KMS-11 (cell line): Measurements from ENCODE around the gene AP4B1.

ENCODE experiments used
- H2AFZ ChIP-seq: fragments of 200-600 bp; sonication (generic); 2 replicates; pipeline ENCODE4 v1.6.1; 2016; ENCODE audit warnings: antibody characterized with exemption, mixed run types, low read depth
- H3K27ac ChIP-seq: fragments of 200-600 bp; sonication (generic); 2 replicates; pipeline ENCODE4 v1.6.1; 2016; ENCODE audit warnings: mild to moderate bottlenecking, mixed run types
- H3K27me3 ChIP-seq: fragments of 200-600 bp; sonication (generic); 2 replicates; pipeline ENCODE4 v1.6.1; 2017; ENCODE audit warnings: mild to moderate bottlenecking, low read depth, mixed run types, moderate library complexity; ENCODE audit not compliant: insufficient read depth
- H3K36me3 ChIP-seq: fragments of 200-600 bp; sonication (generic); 2 replicates; pipeline ENCODE4 v1.6.1; 2017; ENCODE audit warnings: mild to moderate bottlenecking, mixed run types; ENCODE audit not compliant: insufficient read depth
- H3K4me1 ChIP-seq: fragments of 200-600 bp; sonication (generic); 2 replicates; pipeline ENCODE4 v1.6.1; 2016; ENCODE audit warnings: mild to moderate bottlenecking, low read depth, mixed run types; ENCODE audit not compliant: poor library complexity, severe bottlenecking
- H3K4me2 ChIP-seq: fragments of 200-600 bp; sonication (generic); 2 replicates; pipeline ENCODE4 v1.7.0; 2016; ENCODE audit warnings: mild to moderate bottlenecking, mixed run types
- H3K4me3 ChIP-seq: fragments of 200-600 bp; sonication (generic); IDR thresholded peaks from 2 replicates; pipeline ENCODE4 v1.6.1; 2017; ENCODE audit warnings: low read depth, low read length, mixed read lengths; ENCODE audit not compliant: insufficient read depth
- H3K79me2 ChIP-seq: fragments of 200-600 bp; sonication (generic); 2 replicates; pipeline ENCODE4 v1.6.1; 2016; ENCODE audit warnings: low read depth, mixed run types; ENCODE audit not compliant: insufficient read depth
- H3K9ac ChIP-seq: fragments of 200-600 bp; sonication (generic); 2 replicates; pipeline ENCODE4 v1.6.1; 2016; ENCODE audit warnings: mild to moderate bottlenecking, mixed run types
- H4K20me1 ChIP-seq: fragments of 200-600 bp; sonication (generic); 2 replicates; pipeline ENCODE4 v1.6.1; 2016; ENCODE audit warnings: mild to moderate bottlenecking, mixed run types; ENCODE audit not compliant: insufficient read depth
- TF ChIP-seq, protein P1 (sequence below): fragments of 200-600 bp; sonication (generic); conservative IDR thresholded peaks from 2 replicates; pipeline ENCODE4 v1.6.1; 2017; ENCODE audit warnings: low read depth, mild to moderate bottlenecking, antibody characterized with exemption, low read length, moderate library complexity, mixed read lengths

Gene AP4B1

GRCh38 chr1:113859478-113860175 lies 45.0 kb downstream of the AP4B1 start:
- no peaks in the 10 kb centered on the region for H4K20me1 ChIP-seq
- H3K9ac ChIP-seq: no peak overlapping the region
- no peaks in the 10 kb centered on the region for H3K27me3 ChIP-seq
- H3K27ac ChIP-seq: peak overlapping the region; percentile 38; the same call in 1 of the 2 replicates
- peak overlapping the region; percentile 51; the same call in 1 of the 2 replicates for H3K4me2 ChIP-seq
- no peaks in the 10 kb centered on the region for H3K79me2 ChIP-seq
- H3K4me1 ChIP-seq: peaks cover 32% of the 10 kb centered on the region
- no peak overlapping the region for H3K4me3 ChIP-seq
- TF ChIP-seq, protein P1, sequence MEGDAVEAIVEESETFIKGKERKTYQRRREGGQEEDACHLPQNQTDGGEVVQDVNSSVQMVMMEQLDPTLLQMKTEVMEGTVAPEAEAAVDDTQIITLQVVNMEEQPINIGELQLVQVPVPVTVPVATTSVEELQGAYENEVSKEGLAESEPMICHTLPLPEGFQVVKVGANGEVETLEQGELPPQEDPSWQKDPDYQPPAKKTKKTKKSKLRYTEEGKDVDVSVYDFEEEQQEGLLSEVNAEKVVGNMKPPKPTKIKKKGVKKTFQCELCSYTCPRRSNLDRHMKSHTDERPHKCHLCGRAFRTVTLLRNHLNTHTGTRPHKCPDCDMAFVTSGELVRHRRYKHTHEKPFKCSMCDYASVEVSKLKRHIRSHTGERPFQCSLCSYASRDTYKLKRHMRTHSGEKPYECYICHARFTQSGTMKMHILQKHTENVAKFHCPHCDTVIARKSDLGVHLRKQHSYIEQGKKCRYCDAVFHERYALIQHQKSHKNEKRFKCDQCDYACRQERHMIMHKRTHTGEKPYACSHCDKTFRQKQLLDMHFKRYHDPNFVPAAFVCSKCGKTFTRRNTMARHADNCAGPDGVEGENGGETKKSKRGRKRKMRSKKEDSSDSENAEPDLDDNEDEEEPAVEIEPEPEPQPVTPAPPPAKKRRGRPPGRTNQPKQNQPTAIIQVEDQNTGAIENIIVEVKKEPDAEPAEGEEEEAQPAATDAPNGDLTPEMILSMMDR: no peak
- no peak overlapping the region for H2AFZ ChIP-seq
- H3K36me3 ChIP-seq: no peaks in the 10 kb centered on the region

GRCh38 chr1:113858982-113859381 lies 45.6 kb downstream of the AP4B1 start:
- H3K4me3 ChIP-seq: no peak overlapping the region
- no peak overlapping the region for H3K9ac ChIP-seq
- no peak overlapping the region for H2AFZ ChIP-seq
- no peaks in the 10 kb centered on the region for H4K20me1 ChIP-seq
- no peaks in the 10 kb centered on the region for H3K27me3 ChIP-seq
- no peaks in the 10 kb centered on the region for H3K79me2 ChIP-seq
- peak overlapping the region; percentile 51; the same call in 1 of the 2 replicates for H3K4me2 ChIP-seq
- peaks cover 32% of the 10 kb centered on the region for H3K4me1 ChIP-seq
- H3K36me3 ChIP-seq: no peaks in the 10 kb centered on the region
- TF ChIP-seq, protein P1: no peak
- no peak overlapping the region for H3K27ac ChIP-seq

DNA sequence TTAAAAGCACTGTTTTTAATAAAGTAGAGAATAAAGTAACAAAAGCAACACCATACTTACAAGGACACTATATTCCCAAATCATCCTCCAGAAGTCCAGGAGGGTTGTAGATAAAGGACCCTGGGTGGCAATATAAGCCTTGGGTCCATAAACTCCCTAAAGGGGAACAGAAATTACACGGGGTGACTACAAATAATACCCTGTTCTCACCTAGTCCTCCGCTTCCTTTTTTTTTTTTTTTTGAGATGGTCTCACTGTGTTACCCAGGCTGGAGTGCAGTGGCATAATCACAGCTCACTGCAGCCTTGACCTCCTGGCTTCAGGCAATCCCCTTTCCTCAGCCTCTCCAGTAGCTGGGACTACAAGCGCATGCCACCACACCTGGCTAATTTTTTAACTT lies 46.2 kb downstream of the AP4B1 start:
- no peaks in the 10 kb centered on the region for H4K20me1 ChIP-seq
- TF ChIP-seq, protein P1: no peak
- no peak overlapping the region for H3K9ac ChIP-seq
- no peaks in the 10 kb centered on the region for H3K27me3 ChIP-seq
- no peak overlapping the region for H3K4me3 ChIP-seq
- no peaks in the 10 kb centered on the region for H3K79me2 ChIP-seq
- H3K27ac ChIP-seq: no peak overlapping the region
- no peaks in the 10 kb centered on the region for H3K36me3 ChIP-seq
- no peak overlapping the region for H3K4me2 ChIP-seq
- no peak overlapping the region for H2AFZ ChIP-seq
- peaks cover 32% of the 10 kb centered on the region for H3K4me1 ChIP-seq

- Histone ChIP-seq H3K27ac (no peak overlapping the region), H3K27me3 (no peaks in the 10 kb centered on the region), H3K9ac (no peak overlapping the region), H3K79me2 (no peaks in the 10 kb centered on the region), H3K36me3 (no peaks in the 10 kb centered on the region), H2AFZ (no peak overlapping the region), H3K4me3 (no peak overlapping the region), H4K20me1 (no peaks in the 10 kb centered on the region), H3K4me2 (no peak overlapping the region), H3K4me1 (peaks cover 32% of the 10 kb centered on the region)
- TF ChIP-seq, protein P1: no peak
Observed at GRCh38 chr1:113857776-113858175, 46.8 kb downstream of the AP4B1 start.
